ENCODE data around the gene SGPL1.
A peak's percentile ranks its signal among the peaks of the same experiment; 100 is the strongest.

Gene SGPL1

DNA sequence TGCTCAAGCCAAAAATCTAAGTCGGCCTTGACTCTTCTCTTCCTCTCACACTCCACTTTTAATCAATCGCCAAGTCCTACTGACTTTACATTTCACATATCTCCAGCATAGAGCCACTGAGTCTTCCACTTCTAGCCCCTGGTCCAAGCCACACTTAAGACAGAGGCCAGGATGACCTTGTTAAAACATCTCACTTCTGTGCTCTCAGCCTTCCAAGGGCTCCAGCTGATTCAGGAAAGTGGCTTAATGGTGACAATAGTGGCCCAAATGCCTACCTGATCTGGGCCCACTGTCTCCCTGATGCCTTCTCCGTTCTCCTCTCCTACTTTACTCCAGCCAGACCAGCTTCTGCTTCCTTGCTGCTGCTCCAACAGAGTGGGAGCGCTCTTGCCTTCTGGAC is 35.0 kb upstream of the SGPL1 start:
- no peak for DNase-seq (ENCODE audit: low read depth in 2 of 3, low spot score in 1 of 3)

DNA sequence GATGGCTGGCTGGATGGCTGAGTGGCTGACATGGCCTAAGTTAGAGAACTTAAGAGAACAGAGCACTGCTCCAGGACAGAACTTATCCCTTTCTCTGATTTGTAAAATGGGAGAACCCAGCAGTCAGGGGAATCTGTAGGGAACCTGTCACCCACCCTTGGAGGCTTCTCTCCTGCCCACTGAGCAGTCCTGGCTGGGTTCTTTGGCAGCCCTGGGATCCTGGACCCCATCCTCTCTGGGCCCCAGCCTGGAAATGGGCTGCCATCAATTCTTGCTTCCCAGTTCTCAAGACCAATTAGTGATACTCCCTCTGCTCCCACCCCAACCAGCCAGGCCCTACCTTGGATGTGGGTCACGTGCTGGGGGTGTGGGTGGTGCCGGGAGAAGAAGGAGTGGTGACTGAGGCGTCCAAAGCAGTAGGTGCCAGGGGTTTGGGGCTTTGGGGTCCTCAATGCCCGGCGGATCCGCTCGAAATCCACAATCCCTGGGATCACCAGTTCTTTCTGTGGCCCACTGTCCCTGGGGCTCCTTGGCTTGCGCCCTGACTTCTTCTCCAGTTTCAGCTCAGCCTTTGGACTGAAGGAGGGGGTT is 34.2 kb upstream of the SGPL1 start:
- DNase-seq (ENCODE audit: low read depth in 2 of 3, low spot score in 1 of 3): no peak

DNA sequence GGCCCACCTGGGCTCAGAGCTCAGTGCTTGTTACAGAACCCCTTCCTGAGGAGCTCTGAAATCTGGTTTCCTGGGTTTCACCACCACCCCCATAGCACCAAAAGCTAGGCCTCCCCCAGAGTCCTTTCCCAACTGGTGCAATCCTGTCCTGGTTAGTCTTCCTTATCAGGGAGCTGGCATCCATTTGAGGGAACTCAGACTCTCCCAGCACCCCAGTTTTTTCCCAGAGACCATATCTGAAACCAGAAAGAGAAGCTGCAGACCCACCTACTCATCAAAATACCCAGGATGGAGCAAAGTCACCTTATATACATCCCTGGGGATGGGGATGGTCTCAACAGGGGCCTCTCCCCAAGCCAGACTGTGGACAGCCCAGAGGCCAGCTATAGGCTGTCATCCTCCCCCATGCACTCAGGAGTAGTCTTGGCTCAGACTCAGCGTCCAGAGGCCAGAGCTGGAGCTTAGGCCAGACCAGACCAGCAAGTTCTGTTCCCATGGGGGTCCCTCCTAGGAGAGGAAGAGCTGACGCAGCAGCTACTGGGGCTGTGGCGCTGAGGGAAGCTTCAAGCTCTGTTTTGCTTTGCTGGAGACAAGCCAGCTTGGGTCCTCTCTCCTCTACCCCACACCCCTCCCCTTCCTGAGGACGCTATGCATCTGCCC is 33.5 kb upstream of the SGPL1 start:
- no peak for DNase-seq (ENCODE audit: low read depth in 2 of 3, low spot score in 1 of 3)

DNA sequence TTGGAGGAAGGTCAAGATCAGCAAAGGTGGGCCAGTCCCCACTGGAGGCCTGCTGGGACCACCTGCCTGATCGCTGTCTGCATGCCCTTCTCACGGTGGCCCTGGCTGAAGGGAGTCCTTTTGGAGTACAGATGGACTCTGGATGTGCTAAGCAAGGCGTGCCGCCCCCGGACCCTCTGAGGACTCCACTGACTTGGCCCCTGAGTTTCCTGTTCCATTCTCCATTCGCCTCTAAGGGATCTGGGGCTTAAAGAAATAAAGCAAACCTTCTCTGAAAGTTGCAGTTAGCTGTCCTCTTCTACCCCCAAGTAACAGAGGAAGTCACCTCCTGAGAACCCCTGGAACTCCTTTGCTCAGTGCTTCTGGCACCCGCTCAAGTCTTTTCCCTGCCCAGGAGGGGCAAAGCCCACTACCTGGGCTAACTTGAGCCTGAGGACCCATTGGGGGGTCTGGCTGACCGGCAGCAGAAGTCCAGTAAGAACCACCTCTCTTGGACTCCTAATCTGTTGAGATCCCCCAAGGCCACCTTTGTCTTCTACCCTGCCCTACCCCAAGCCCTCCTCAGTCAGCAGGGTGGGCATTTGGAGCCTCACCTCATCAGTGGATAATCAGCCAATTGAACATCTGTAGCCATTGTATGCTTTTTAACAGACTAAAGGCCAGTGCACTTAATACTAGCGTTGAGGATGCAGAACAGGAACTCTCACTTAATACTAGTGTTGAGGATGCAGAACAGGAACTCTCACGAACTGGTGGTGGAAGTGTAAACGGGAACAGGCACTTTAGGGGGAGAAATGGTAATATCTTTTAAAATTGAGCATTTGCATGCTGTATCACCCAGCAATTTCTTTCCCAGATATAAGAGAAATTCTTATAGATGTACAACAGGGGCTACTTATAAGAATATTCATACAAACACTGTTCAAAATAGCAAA is 32.7 kb upstream of the SGPL1 start:
- DNase-seq (ENCODE audit: low read depth in 2 of 3, low spot score in 1 of 3): no peak

DNA sequence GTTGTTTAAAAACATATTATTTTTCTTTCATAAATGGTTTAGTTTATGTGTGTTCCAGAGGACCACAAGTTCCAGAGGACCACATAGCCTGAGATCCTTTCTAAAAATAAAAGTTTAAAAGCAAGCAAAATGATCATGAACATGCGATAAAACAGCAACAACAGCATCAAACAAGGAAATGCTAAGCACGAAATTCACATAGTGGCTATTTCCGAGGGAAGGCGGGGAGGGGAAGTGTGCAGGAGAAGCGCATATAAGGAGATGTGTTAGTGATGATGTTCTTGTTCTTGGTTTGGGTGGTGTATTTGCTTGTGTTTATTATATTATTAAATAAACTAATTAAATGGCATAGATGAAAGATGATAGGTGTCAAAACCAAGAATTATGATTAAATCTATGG is 31.7 kb upstream of the SGPL1 start:
- DNase-seq (ENCODE audit: low read depth in 2 of 3, low spot score in 1 of 3): no peak

- DNase-seq (ENCODE audit: low read depth in 2 of 3, low spot score in 1 of 3): no peak
Observed at GRCh38 chr10:70784471-70784870, 31.3 kb upstream of the SGPL1 start.

DNA sequence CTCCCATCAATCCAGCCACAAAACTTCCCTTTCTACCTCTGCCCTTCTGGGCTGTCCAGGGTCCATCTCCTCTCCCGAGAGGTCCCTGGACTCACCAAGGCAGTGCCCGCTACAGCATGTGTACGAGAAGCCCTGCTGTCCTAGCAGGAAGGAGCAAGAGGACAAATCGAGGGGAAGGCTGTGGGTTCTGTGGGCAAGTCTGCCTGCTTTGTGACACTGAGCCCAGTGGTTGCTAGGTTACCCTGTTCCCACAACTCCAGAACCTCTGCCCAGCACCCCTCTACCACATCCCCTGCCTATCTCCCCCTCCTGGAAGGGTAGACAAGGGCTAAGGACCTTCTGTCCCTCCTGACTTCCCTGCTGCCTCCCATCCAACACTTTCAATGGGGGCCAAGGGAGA is 30.6 kb upstream of the SGPL1 start, which contains the start of gene TBATA:
Gene TBATA (minus strand): TSS at position 188 of the 400 bp plus-strand sequence. CDS start 1,998 bp downstream, outside the sequence.
- DNase-seq (ENCODE audit: low read depth in 2 of 3, low spot score in 1 of 3): no peak

GRCh38 chr10:70786799-70787415 is 28.8 kb upstream of the SGPL1 start:
- DNase-seq (ENCODE audit: low read depth in 2 of 3, low spot score in 1 of 3): peak in 1 of 3 donors; percentile 2

GRCh38 chr10:70791386-70792039 is 24.2 kb upstream of the SGPL1 start:
- DNase-seq (ENCODE audit: low read depth in 2 of 3, low spot score in 1 of 3): no peak

- no peak for DNase-seq (ENCODE audit: low read depth in 2 of 3, low spot score in 1 of 3)
Observed at GRCh38 chr10:70795613-70796012, 20.1 kb upstream of the SGPL1 start.

- no peak for DNase-seq (ENCODE audit: low read depth in 2 of 3, low spot score in 1 of 3)
Observed at GRCh38 chr10:70797840-70798239, 17.9 kb upstream of the SGPL1 start.

DNA sequence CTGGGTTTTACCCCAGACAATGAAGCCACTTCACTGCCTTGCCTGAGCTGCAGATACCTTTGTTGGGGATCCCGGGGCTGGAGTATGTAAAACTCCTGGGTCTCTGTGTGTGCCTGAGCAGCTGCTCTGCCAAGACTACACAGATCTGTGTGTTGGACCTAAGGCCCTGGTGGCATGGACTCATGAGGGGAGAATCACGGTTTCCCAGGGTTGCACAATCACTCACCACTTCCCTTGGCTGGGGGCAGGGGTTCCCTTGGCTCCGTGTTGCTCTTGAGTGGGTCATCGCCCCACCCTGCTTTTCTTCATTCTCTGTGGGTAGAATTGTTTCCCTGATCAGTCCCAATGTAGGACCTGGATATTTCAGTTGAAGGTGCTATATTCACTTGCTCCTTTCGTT is 16.6 kb upstream of the SGPL1 start:
- DNase-seq (ENCODE audit: low read depth in 2 of 3, low spot score in 1 of 3): no peak

DNA sequence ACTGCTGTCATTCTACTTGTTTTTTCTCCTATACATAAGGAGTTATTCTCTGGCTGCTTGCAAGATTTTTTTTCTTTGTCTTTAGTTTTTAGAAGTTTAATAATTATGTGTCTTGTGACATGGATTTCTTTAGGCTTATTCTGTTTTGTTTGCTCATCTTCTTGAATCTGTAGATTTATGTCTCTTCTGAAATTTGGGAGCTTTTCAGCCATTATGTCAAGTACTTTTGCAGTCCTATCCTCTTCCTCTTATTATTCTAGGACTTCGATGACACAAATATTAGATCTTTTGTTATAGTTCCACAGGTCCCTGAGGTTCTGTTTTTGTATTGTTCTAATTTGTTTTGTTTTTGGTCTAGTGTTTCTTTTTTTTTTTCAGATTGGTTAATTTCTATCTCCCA is 13.9 kb upstream of the SGPL1 start:
- no peak for DNase-seq (ENCODE audit: low read depth in 2 of 3, low spot score in 1 of 3)

- DNase-seq (ENCODE audit: low read depth in 2 of 3, low spot score in 1 of 3): no peak
Observed at GRCh38 chr10:70803775-70804420, 11.8 kb upstream of the SGPL1 start.

DNA sequence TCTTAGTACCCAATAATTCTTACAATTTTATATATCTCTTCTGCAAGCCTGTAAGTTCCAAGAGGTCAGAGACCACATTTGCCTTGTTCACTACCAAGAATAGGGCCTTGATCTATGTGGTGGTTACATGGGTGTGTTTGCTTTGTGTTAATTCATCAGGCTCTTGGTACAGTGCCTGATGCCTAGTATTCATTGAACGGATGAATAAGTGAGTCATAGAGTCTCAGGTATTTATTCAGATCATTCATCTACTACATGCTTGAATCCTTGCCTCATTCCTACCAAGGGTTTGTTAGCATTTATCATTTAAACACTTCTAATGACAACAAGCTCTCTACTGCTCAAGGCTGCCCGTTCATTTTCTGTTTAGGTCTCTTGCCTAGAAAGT is 11.3 kb upstream of the SGPL1 start:
- DNase-seq (ENCODE audit: low read depth in 2 of 3, low spot score in 1 of 3): no peak

- no peak for DNase-seq (ENCODE audit: low read depth in 2 of 3, low spot score in 1 of 3)
Observed at GRCh38 chr10:70805619-70806215, 10.0 kb upstream of the SGPL1 start.

DNA sequence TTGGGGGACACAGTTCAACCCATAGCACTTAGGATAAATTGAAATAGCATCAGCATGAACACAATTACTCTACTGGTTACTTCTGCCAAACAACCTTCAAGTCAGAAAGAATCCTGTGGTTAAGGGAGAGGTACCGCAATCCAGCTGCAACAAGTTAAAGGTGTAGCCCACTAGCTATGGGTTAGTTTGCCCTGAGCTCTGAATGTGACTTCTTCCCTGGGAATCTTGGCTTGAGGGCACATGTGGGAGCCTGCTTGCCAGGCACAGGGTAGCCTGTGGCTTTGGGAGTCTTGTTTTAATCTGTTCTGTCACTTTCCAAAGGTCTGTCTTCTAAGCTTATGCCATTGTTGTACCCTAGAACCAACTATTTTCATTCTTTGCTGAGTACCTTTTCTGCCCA is 8.9 kb upstream of the SGPL1 start:
- no peak for DNase-seq (ENCODE audit: low read depth in 2 of 3, low spot score in 1 of 3)

GRCh38 chr10:70807556-70807955 is 8.2 kb upstream of the SGPL1 start:
- DNase-seq (ENCODE audit: low read depth in 2 of 3, low spot score in 1 of 3): no peak

- no peak for DNase-seq (ENCODE audit: low read depth in 2 of 3, low spot score in 1 of 3)
Observed at GRCh38 chr10:70809011-70809611, 6.6 kb upstream of the SGPL1 start.

DNA sequence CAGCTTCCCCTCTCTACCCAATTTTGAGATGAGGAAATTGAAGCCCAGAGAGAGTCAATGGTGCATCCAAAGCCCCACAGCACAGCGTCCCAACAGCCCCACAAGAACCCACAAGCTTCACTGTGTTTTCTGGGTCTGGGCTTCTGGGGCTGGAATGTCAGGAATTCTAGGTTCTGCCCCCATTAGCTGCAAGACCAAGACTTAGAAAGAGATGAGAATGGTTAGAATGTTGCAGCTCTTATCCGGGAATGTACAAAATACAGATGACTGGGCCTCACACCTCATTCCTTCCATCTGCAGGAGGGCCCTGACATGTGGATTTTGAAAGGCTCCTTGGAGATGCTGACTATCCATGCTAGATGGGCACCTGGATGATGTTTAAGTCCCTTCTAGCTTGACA is 6.0 kb upstream of the SGPL1 start:
- DNase-seq (ENCODE audit: low read depth in 2 of 3, low spot score in 1 of 3): no peak
